ENCODE measurements around the gene TBC1D7. TPM values are rescaled to one million over a fixed set of nuclear protein-coding genes. Genes with fewer than 3 reads are reported as not detected.
A peak's percentile ranks its signal among the peaks of the same experiment; 100 is the strongest.

The TBC1D7 gene
- total RNA-seq, 1 donor from 2014 or later, result 15.0 TPM

GRCh38 chr6:13290335-13290734, 38.0 kb downstream of the TBC1D7 start:
- no peak for DNase-seq

- DNase-seq, result no peak
Measured at GRCh38 chr6:13289789-13290318, 38.5 kb downstream of the TBC1D7 start.

GRCh38 chr6:13288969-13289391, 39.4 kb downstream of the TBC1D7 start:
- DNase-seq, result no peak

GRCh38 chr6:13288481-13288880, 39.9 kb downstream of the TBC1D7 start:
- no peak for DNase-seq

GRCh38 chr6:13287104-13287503, 41.2 kb downstream of the TBC1D7 start:
- DNase-seq, result no peak

- no peak for DNase-seq
Measured at GRCh38 chr6:13286181-13286580, 42.2 kb downstream of the TBC1D7 start.

GRCh38 chr6:13285705-13286104, 42.6 kb downstream of the TBC1D7 start:
- no peak for DNase-seq

- DNase-seq, result peak; percentile 16
Measured at GRCh38 chr6:13284646-13285045, 43.7 kb downstream of the TBC1D7 start.

- no peak for DNase-seq
Measured at GRCh38 chr6:13283331-13283730, 45.0 kb downstream of the TBC1D7 start.

- no peak for DNase-seq
Measured at GRCh38 chr6:13282393-13283069, 45.8 kb downstream of the TBC1D7 start.

GRCh38 chr6:13281686-13282085, 46.7 kb downstream of the TBC1D7 start:
- DNase-seq, result no peak

GRCh38 chr6:13280254-13280653, 48.1 kb downstream of the TBC1D7 start:
- no peak for DNase-seq

GRCh38 chr6:13278991-13279390, 49.3 kb downstream of the TBC1D7 start:
- no peak for DNase-seq

GRCh38 chr6:13278164-13278563, 50.2 kb downstream of the TBC1D7 start:
- peak; percentile 26 for DNase-seq

GRCh38 chr6:13277231-13277630, 51.1 kb downstream of the TBC1D7 start:
- DNase-seq, result no peak

- no peak for DNase-seq
Measured at GRCh38 chr6:13275435-13275989, 52.8 kb downstream of the TBC1D7 start.

- DNase-seq, result no peak
Measured at GRCh38 chr6:13274707-13275434, 53.5 kb downstream of the TBC1D7 start.

GRCh38 chr6:13273931-13274706, 54.2 kb downstream of the TBC1D7 start:
- no peak for DNase-seq

- DNase-seq, result no peak
Measured at GRCh38 chr6:13273202-13273930, 55.0 kb downstream of the TBC1D7 start.

GRCh38 chr6:13272131-13273046, 55.9 kb downstream of the TBC1D7 start:
- DNase-seq, result no peak

GRCh38 chr6:13268913-13269518, 59.3 kb downstream of the TBC1D7 start:
- no peak for DNase-seq
